Kidney (tissue), 14 donors: ENCODE results near the gene CALML3. TPM values are rescaled to one million over a fixed set of nuclear protein-coding genes. Genes with fewer than 3 reads are reported as not detected.
A peak's percentile ranks its signal among the peaks of the same experiment; 100 is the strongest.

ENCODE experiments used
- DNase-seq, 5 donors: peaks; one replicate each; pipeline ENCODE4 v3.0.0-alpha.2; 2013 to 2020
- FAIRE-seq: peaks from 2 replicates; lab custom pipeline; 2012; peaks lifted over from hg19 to GRCh38; lab: Jason Lieb, UNC
- H3K27ac ChIP-seq, 2 donors: one replicate each; pipeline ENCODE4 v1.7.0; 2013; ENCODE audit warnings: low read depth in 2 of 2, low read length in 2 of 2, inconsistent platforms in 1 of 2
- H3K27me3 ChIP-seq: one replicate; pipeline ENCODE4 v1.7.1; 2013; ENCODE audit warnings: low read length, inconsistent platforms; ENCODE audit not compliant: control insufficient read depth, insufficient read depth
- H3K36me3 ChIP-seq, 3 donors: one replicate each; pipeline versions ENCODE4 v1.7.0 to v1.7.1; 2013; ENCODE audit warnings: low read length in 3 of 3, control low read depth in 1 of 3, inconsistent platforms in 1 of 3; ENCODE audit not compliant: insufficient read depth in 3 of 3, control insufficient read depth in 2 of 3
- H3K4me1 ChIP-seq, 3 donors: one replicate each; pipeline versions ENCODE4 v1.7.0 to v1.7.1; 2013; ENCODE audit warnings: low read length in 3 of 3, inconsistent platforms in 1 of 3, low read depth in 1 of 3; ENCODE audit not compliant: control insufficient read depth in 2 of 3, insufficient read depth in 2 of 3
- H3K4me3 ChIP-seq, 3 donors: one replicate each; pipeline versions ENCODE4 v1.7.0 to v1.8.1; 2013; ENCODE audit warnings: low read length in 3 of 3, control low read depth in 1 of 3, inconsistent platforms in 1 of 3
- H3K9ac ChIP-seq, 3 donors: one replicate each; pipeline versions ENCODE4 v1.7.0 to v1.7.1; 2013; ENCODE audit warnings: low read length in 3 of 3, control low read depth in 1 of 3, inconsistent platforms in 1 of 3
- H3K9me3 ChIP-seq, 3 donors: one replicate each; pipeline versions ENCODE4 v1.7.0 to v1.7.1; 2013; ENCODE audit warnings: low read length in 3 of 3, control low read depth in 1 of 3, inconsistent platforms in 1 of 3; ENCODE audit not compliant: control insufficient read depth in 2 of 3, insufficient read depth in 1 of 3
- CTCF ChIP-seq: IDR thresholded peaks from 3 replicates; pipeline ENCODE4 v1.5.1; 2012; ENCODE audit warnings: mild to moderate bottlenecking, moderate library complexity, borderline replicate concordance; ENCODE audit not compliant: insufficient read depth; ENCODE audit errors: extremely low read depth
- intact Hi-C: fragments of 100-400 bp; cut with DNase I; formaldehyde crosslinking; loops from one replicate; pipeline ENCODE4 v1.11.1; 2022
- polyA plus RNA-seq: library from polyadenylated mRNA; stranded (reverse); fragments of 350-450 nt; fragmentation: Illumina TruSeq; extraction: RNeasy Lipid Tissue Mini Kit (QIAGEN cat#74804); gene quantifications from one replicate; pipeline ENCODE4 v1.2.3, GENCODE V29; 2014; ENCODE audit warnings: low read depth, low replicate concordance; ENCODE audit not compliant: insufficient read depth
- total RNA-seq: library from RNA; stranded (reverse); fragmentation: NEBNext Ultra II Directional; extraction: Animal tissue kit (Norgen Biotek cat#: 25700); gene quantifications from one replicate; pipeline ENCODE4 v1.2.1, GENCODE V29; 2021
- donor health status: control.
- donor health status: control.
- donor health status: control.
- donor health status: control.
- donor health status: control.
- donor health status: DM: yes; HTN: yes; CAD: no.
- donor health status: Normal renal cell carcinoma (clear cell type).

Gene CALML3
- total and polyA plus RNA-seq, 2 donors from 2014 or later: 15.9 TPM; not detected in 1

DNA sequence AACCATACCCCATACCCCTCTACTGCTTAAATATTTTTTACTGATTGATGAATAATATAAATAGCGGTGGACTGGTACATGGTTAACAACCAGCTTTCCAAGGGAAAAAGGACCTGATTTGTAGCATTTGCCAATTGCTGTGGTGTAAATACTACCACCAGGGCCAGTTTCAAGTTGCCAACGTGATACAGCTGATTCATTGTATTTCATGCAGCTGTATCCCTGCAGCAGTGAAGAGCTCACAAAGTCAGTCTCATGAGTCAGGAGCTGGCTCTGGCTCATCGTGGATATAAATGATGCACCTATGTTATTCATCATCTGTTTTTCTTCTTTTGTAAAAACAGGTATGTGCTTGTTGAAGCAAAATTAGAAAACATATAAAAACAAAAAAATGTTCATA lies 40.6 kb upstream of the CALML3 start:
- FAIRE-seq (no peak), DNase-seq (no peak)
- TF ChIP-seq CTCF: no peak
- no peaks in the 10 kb centered on the region for H3K4me1 ChIP-seq
- no peaks in the 10 kb centered on the region for H3K36me3 ChIP-seq
- no peak overlapping the region for H3K27ac ChIP-seq
- no peaks in the 10 kb centered on the region for H3K27me3 ChIP-seq
- intact Hi-C loops: no loop called here
- peaks cover 0 to 3% (median 0%) of the 10 kb centered on the region in 3 donors for H3K9me3 ChIP-seq
- no peak overlapping the region for H3K4me3 ChIP-seq
- H3K9ac ChIP-seq: no peak overlapping the region

- Histone ChIP-seq H3K4me3 (no peak overlapping the region), H3K27ac (no peak overlapping the region), H3K27me3 (no peaks in the 10 kb centered on the region), H3K4me1 (no peaks in the 10 kb centered on the region), H3K9me3 (peaks cover 0 to 3% (median 0%) of the 10 kb centered on the region in 3 donors), H3K9ac (no peak overlapping the region), H3K36me3 (no peaks in the 10 kb centered on the region)
- no peak for TF ChIP-seq CTCF
- FAIRE-seq (no peak), DNase-seq (no peak)
- intact Hi-C loops: no loop called here
These were observed 39.5 kb upstream of the CALML3 start for GRCh38 chr10:5485290-5485689.

DNA sequence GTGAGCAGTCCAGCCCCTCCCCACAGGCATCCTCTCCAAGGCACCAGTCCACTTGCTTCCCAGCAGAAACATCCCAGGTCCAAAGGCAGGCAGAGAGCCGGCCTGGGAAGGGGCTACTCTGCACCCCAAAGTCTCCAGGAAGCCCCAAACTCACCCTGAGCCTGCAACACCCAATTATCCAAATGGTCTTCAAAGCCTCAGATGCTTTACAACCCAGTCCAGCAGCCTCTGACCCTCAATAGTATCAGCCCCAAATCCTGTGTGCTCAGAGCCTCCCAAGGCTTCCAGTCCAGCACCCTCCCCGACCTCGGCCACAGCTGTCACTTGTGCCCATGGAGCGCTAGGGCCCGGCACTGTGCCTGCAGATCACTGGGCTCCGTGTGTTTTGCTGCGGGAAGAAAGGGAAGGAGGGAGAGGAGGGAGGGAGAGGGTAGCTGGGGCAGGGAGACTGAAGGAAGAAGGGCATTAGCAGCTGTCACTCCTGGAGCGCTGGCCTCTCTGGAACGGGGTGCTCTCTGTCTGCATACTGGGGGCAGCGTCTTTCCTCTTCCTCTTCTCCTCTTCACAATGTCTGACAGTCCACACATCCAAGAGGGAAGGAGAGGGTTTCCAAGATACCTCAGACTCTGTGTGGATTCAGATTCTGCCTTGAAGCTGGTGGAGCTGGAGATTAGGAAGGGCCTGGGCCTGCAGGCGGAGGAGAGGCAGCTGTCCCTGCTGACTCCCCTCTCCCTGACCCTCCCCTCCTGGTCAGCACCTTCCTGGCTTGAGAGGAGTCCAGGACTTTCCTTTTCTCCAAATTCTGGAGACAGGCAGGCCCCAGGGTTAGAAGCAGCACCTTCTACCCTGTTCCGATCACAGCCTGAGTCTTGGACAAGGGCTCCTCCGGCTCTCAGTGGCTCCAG lies 38.6 kb upstream of the CALML3 start:
- Histone ChIP-seq H3K27me3 (no peaks in the 10 kb centered on the region), H3K36me3 (no peaks in the 10 kb centered on the region), H3K9ac (no peak overlapping the region), H3K9me3 (peaks cover 0 to 3% (median 0%) of the 10 kb centered on the region in 3 donors), H3K4me1 (no peaks in the 10 kb centered on the region), H3K4me3 (no peak overlapping the region), H3K27ac (no peak overlapping the region)
- DNase-seq (peak in 1 of 5 donors; percentile 23), FAIRE-seq (no peak)
- intact Hi-C loops: no loop called here
- TF ChIP-seq CTCF: no peak
